Uterus (tissue), 2 donors: ENCODE data around the gene E2F6.

Source experiments
- CTCF ChIP-seq, 4 experiments: fragments of 200-600 bp in 2 of 4; fragments of 450-650 bp in 2 of 4; sonication (generic) in 2 of 4; IDR thresholded peaks; one replicate each; pipeline ENCODE4 v1.5.1; 2016 to 2019; ENCODE audit warnings: antibody characterized with exemption in 4 of 4, mild to moderate bottlenecking in 2 of 4, moderate library complexity in 1 of 4
- POLR2A ChIP-seq, 2 donors: fragments of 450-650 bp; IDR thresholded peaks; one replicate each; pipeline ENCODE4 v1.6.1; 2016; ENCODE audit warnings: antibody characterized with exemption in 2 of 2, mild to moderate bottlenecking in 1 of 2, moderate library complexity in 1 of 2

- TF ChIP-seq CTCF (IDR thresholded peaks at IDR 0.05) (no peak), POLR2A (IDR thresholded peaks at IDR 0.05) (no peak)
Observed at GRCh38 chr2:11499081-11499743, 33.3 kb upstream of the E2F6 start.
